Measurements from ENCODE around the gene DHTKD1.

DHTKD1 gene

GRCh38 chr10:12068449-12069269 is at the start of gene DHTKD1:
TSS of gene DHTKD1 (plus strand) at chr10:12068954. CDS start at chr10:12069034, 80 bp downstream.
- no peak for TF ChIP-seq CTCF (IDR thresholded peaks at IDR 0.05)

- TF ChIP-seq CTCF (IDR thresholded peaks at IDR 0.05), result no peak
These were observed 49.3 kb upstream of the DHTKD1 start for GRCh38 chr10:12019283-12019971.

- TF ChIP-seq CTCF (IDR thresholded peaks at IDR 0.05), result no peak
These were observed 48.2 kb upstream of the DHTKD1 start for GRCh38 chr10:12020574-12020973.

- TF ChIP-seq CTCF (IDR thresholded peaks at IDR 0.05), result no peak
These were observed 46.0 kb upstream of the DHTKD1 start for GRCh38 chr10:12022580-12023257.

GRCh38 chr10:12025591-12025990 is 43.2 kb upstream of the DHTKD1 start:
- TF ChIP-seq CTCF (IDR thresholded peaks at IDR 0.05), result no peak

- TF ChIP-seq CTCF (IDR thresholded peaks at IDR 0.05), result no peak
These were observed 41.2 kb upstream of the DHTKD1 start for GRCh38 chr10:12027539-12027938.

- TF ChIP-seq CTCF (IDR thresholded peaks at IDR 0.05), result no peak
These were observed 37.4 kb upstream of the DHTKD1 start for GRCh38 chr10:12031404-12031803.

Measured in LNCAP (cell line).